HG02840 (cell line): ENCODE data around the gene HTT.
"Not testable (repeated sequence)": the region's sequence is repeated elsewhere in the genome, so short reads cannot be mapped to it uniquely, and the experiment has no call there.

Source experiments
- ATAC-seq: cut with Tn5 transposase; IDR thresholded peaks from one replicate; pipeline ENCODE4 v1.9.1; 2021; ENCODE audit warnings: mild to moderate bottlenecking, moderate library complexity, moderate number of reproducible peaks; ENCODE audit not compliant: unreplicated experiment, low FRiP score

Gene HTT

GRCh38 chr4:3116955-3117354, 42.5 kb downstream of the HTT start:
- no peak for ATAC-seq

DNA sequence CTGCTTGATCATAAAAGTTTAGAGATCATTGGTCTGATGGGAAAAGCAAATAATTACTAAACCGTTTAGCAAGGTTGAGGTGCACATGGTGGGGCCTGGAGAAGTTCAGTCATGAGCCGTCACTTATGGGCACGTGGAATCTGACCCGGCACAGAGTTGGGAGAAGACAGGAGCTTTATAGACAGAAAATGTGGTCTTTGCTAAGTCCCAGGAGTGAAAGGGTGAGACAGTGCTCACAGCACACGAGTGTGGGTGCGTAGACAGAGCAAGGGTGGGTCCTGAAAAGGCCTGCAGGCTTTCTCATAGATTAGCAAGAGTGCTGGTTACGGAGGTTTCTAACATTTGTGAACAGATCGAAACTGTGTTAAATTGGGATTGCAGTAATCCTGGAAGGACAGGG, 43.8 kb downstream of the HTT start:
- no peak for ATAC-seq

DNA sequence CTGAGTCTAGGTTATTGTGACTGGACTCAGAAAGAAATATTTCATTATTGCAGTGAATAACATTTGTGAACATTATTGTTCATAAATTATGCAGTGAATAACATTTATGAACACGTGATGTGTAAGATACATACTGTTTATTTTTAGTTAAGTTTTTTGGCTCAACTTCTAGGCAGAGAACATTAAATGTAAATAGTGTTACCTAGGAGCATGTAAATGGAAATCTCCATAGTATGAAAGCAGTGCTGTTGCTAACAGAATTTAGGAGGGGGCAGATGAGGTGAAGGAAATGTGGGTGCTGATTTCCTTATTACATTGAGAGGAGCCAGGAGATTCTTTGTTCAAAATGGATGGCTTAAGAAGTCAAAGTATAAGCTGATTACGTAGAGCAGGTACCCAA, 45.0 kb downstream of the HTT start:
- no peak for ATAC-seq

DNA sequence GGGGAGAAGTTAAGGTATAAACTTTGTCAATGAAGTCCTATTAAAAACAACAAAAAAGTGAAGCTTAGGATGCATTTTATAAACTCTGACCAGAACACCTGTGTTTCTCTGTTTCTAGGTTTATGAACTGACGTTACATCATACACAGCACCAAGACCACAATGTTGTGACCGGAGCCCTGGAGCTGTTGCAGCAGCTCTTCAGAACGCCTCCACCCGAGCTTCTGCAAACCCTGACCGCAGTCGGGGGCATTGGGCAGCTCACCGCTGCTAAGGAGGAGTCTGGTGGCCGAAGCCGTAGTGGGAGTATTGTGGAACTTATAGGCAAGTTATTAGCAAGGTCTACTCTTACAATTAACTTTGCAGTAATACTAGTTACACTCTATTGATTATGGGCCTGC, 46.6 kb downstream of the HTT start:
- no peak for ATAC-seq

GRCh38 chr4:3121596-3121995, 47.1 kb downstream of the HTT start:
- no peak for ATAC-seq

- no peak for ATAC-seq
Measured at GRCh38 chr4:3122081-3122563, 47.6 kb downstream of the HTT start.

DNA sequence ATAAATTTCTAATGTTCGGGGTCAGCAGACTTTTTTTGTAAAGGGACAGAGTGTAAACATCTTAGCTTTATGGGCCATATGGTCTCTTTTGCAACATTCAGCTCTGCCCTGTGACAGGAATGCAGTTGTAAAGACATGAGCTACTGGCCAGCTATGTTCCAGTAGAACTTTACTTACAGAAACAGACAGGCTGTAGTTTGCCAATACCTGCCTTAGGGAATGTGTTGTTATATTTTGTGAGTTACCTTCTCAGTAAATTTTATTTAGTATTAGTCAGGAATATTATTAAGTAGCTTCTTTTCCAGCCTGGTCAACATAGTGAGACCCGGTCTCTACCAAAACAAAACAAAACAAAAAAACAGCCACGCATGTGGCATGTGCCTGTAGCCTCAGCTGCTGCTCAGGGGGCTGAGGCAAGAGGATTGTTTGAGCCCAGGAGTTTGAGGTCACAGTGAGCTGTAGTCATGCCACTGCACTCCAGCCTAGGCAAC, 48.7 kb downstream of the HTT start:
- ATAC-seq = no peak

DNA sequence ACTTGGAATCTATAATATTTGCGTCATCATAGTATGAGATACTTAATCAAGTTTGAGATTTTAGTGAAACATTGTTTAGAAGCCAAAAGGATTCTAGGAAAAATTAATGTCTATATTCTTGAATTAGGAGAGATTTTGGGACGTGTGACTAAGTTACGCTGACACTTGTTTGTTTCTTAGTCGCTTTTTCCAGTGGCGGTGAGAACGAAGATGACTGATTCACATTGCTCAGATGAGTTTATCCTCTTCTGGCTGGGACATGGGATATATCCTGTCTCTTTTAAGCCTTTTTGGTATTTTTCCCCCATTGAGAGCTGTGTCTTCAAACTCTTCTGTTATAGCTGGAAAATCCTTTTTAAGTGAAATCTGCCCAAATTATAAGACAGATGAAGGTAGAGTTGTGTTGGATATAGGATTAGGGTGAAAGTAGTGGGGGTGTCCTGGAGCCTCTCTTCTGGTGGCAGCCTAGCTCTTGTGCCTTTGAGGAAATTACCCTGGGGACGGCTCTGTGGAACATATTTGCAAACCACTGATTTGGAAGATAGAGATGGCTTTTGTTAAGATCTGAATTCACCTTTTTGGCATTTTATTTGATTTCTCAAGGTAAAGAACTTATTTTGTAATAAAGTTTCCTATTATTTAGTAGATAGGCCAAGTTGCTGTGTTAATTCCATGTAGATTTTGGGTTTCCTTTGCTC, 49.7 kb downstream of the HTT start:
- no peak for ATAC-seq

DNA sequence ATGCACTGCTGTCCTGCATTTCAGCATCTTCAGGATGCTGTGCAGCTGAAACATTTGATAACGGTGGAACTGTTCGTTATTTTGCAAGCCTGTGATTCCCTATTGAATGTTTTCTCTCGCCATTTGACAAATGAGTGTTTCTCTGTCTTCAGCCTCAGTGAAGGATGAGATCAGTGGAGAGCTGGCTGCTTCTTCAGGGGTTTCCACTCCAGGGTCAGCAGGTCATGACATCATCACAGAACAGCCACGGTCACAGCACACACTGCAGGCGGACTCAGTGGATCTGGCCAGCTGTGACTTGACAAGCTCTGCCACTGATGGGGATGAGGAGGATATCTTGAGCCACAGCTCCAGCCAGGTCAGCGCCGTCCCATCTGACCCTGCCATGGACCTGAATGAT, 52.6 kb downstream of the HTT start:
- ATAC-seq = no peak

GRCh38 chr4:3128058-3128457, 53.6 kb downstream of the HTT start:
- no peak for ATAC-seq

DNA sequence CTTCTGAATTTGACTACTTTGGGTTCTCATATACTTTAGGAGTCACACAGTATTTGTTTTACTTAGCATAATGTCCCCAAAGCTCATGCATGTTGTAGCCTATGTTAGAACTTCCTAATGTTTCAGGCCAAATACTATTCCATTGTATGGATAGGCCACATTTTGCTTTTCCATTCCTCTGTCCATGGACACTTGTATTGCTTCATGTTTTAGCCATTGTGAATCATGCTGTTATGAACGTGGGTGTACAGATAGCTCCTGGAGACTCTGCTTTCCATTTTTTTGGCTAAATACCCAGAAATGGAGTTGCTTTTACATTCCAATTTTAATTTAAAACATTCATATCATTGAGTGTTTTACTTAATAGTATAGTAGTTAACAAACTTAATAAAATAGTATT, 54.5 kb downstream of the HTT start:
- ATAC-seq = no peak

GRCh38 chr4:3130201-3130600, 55.7 kb downstream of the HTT start:
- no peak for ATAC-seq

- no peak for ATAC-seq
Measured at GRCh38 chr4:3130826-3131225, 56.3 kb downstream of the HTT start.

GRCh38 chr4:3134201-3134600, 59.7 kb downstream of the HTT start:
- ATAC-seq = no peak

- no peak for ATAC-seq
Measured at GRCh38 chr4:3135155-3136011, 60.9 kb downstream of the HTT start.

- no peak for ATAC-seq
Measured at GRCh38 chr4:3136454-3136853, 62.0 kb downstream of the HTT start.

GRCh38 chr4:3137908-3138307, 63.4 kb downstream of the HTT start:
- no peak for ATAC-seq

GRCh38 chr4:3145234-3145924, 70.9 kb downstream of the HTT start:
- no peak for ATAC-seq

- ATAC-seq = no peak
Measured at GRCh38 chr4:3148926-3149325, 74.4 kb downstream of the HTT start.

DNA sequence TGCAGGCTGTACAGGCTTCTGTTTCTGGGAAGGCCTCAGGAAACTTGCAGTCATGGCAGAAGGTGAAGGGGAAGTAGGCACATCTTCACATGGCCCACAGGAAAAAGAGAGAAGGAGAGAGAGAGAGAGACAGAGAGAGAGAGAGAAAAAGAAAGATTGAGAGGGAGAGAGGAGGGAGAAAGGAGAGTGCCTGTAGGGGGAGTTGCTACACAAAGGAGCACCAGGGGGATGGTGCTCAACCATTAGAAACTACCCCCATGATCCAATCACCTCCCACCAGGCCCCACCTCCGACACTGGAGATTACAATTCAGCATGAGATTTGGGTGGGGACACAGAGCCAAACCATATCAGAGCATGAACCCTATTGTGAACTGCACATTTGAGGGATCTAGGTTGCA, 76.8 kb downstream of the HTT start:
- ATAC-seq = not testable (repeated sequence)

DNA sequence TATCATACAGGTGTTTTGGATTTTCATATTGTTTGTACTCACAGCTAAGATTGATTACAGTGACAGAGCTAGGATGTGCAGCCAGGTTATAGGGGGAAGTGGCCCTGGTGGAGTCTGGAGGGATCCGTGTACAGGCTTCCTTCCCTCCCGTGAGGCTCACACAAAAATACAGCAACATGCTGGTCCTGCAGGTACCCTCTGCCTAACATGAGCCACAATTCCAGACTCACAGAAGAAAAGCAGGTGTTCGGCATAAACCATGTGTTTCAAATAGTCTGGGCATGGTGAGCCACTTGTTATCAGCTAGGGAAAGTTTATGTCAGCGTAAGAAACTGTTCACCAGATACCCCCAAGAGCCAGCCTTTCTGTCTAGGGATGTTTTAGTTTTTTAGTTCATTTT, 82.9 kb downstream of the HTT start:
- no peak for ATAC-seq
